ENCODE measurements around the gene PMEPA1. TPM values are rescaled to one million over a fixed set of nuclear protein-coding genes. Genes with fewer than 3 reads are reported as not detected.
A peak's percentile ranks its signal among the peaks of the same experiment; 100 is the strongest.

PMEPA1 gene
- total and polyA plus RNA-seq, 10 donors, result 4.8 to 15.7 (median 9.2) TPM

DNA sequence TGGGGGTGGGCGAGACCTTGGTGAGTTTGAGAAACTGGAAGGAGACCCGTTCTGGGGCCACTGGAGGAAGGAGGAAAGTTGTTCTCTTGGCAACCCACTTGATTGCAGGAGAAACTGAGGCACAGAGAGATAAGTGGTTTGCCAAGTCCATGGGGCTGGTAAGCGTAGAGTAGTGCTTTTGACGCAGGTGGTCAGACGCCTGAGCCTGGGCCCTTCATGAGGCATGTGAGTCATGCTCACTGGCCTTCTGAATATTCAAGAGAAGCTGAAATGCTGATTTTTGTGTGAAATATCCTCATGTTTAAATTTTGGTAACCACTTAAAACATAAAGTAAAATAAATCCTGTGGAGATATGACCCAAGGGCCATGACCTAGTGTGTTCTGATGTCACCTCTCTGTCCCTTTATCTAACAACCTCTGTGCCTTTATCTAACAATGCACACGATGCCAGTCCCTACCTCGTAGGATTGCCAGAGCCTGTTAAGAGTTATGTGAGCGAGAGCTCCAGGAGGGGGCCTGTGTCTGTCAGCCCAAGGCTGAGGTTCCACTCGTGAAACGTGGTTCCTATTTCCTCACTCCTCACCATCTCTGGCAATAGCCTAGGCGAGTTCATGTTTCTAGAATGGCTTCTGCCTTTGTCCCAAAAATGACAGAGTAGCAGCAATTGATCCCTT, 32.8 kb upstream of the PMEPA1 start:
- Histone ChIP-seq H3K9me3 (no peaks in the 10 kb centered on the region), H3K4me3 (no peak overlapping the region), H3K4me1 (peaks cover 0 to 14% (median 6%) of the 10 kb centered on the region in 6 donors), H3K27me3 (replicated peaks in 1 of 7) (peaks cover 0 to 7% (median 0%) of the 10 kb centered on the region in 7 donors), H3K36me3 (no peaks in the 10 kb centered on the region), H3K27ac (no peak overlapping the region)
- TF ChIP-seq POLR2A (IDR thresholded peaks at IDR 0.05), result no peak
- TF ChIP-seq, protein P1, sequence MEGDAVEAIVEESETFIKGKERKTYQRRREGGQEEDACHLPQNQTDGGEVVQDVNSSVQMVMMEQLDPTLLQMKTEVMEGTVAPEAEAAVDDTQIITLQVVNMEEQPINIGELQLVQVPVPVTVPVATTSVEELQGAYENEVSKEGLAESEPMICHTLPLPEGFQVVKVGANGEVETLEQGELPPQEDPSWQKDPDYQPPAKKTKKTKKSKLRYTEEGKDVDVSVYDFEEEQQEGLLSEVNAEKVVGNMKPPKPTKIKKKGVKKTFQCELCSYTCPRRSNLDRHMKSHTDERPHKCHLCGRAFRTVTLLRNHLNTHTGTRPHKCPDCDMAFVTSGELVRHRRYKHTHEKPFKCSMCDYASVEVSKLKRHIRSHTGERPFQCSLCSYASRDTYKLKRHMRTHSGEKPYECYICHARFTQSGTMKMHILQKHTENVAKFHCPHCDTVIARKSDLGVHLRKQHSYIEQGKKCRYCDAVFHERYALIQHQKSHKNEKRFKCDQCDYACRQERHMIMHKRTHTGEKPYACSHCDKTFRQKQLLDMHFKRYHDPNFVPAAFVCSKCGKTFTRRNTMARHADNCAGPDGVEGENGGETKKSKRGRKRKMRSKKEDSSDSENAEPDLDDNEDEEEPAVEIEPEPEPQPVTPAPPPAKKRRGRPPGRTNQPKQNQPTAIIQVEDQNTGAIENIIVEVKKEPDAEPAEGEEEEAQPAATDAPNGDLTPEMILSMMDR (IDR thresholded peaks at IDR 0.05 in 8 of 11, conservative IDR thresholded peaks at IDR 0.05 in 3 of 11), result no peak
- no peak for TF ChIP-seq POLR2AphosphoS5 (IDR thresholded peaks at IDR 0.05)
- DNase-seq, result peak; percentile 23
- WGBS, 5 donors, result 65 to 83% (median 69%) methylated on average over 11 of the region's 11 CpGs
- intact Hi-C loops (cut with DNase I; ENCODE audit: low total_unique reads), result no loop called here

DNA sequence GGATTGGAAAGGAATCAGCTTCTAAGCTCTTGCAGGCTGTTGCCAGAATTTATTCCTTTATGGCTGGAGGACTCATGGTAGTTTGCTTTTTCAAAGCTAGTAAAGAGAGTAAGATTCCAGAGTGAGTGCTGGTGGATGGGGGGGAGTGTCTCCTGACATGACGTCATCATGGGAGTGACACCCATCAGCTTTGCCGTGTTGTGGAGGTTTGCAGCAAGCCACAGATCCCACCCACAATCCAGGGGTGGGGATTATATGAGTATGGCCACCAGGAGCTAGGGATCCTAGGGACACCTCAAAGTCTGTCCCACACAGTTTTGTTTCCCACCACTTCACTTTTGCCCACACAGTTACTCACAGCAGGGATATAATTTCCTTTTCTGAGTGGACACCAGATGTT, 28.7 kb upstream of the PMEPA1 start:
- TF ChIP-seq, protein P1 (IDR thresholded peaks at IDR 0.05 in 8 of 11, conservative IDR thresholded peaks at IDR 0.05 in 3 of 11), result no peak
- TF ChIP-seq POLR2A (IDR thresholded peaks at IDR 0.05) (no peak), POLR2AphosphoS5 (IDR thresholded peaks at IDR 0.05) (no peak)
- intact Hi-C loops (cut with DNase I; ENCODE audit: low total_unique reads), result no loop called here
- H3K27ac ChIP-seq, result no peak overlapping the region
- DNase-seq, result no peak
- H3K4me3 ChIP-seq, result no peak overlapping the region
- no peaks in the 10 kb centered on the region for H3K36me3 ChIP-seq
- peaks cover 0 to 11% (median 0%) of the 10 kb centered on the region in 7 donors for H3K27me3 ChIP-seq (replicated peaks in 1 of 7)
- H3K9me3 ChIP-seq, result no peaks in the 10 kb centered on the region
- 48 to 60% (median 53%) methylated on average over 2 of the region's 2 CpGs for WGBS, 5 donors
- H3K4me1 ChIP-seq, result no peaks in the 10 kb centered on the region

DNA sequence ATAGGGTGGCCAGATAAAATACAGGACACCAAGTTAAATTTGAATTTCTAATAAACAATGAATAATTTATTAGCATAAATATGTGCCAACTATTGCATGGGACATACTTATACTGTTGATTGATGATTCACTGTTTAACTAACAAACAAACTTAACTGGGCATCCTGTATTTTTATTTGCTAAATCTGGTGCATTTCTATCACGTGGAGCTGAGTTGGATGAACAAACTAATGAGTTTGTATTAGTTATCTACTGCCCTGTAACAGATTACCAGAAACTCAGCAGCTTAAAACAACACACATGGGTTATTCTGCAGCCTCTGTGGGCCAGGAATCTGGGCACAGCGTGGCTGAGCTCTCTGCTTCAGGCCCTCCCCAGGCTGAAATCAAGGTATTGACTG, 28.2 kb upstream of the PMEPA1 start:
- 65 to 90% (median 82%) methylated on average over 2 of the region's 2 CpGs for WGBS, 5 donors
- Histone ChIP-seq H3K27ac (no peak overlapping the region), H3K4me3 (no peak overlapping the region), H3K4me1 (no peaks in the 10 kb centered on the region), H3K36me3 (no peaks in the 10 kb centered on the region), H3K9me3 (no peaks in the 10 kb centered on the region), H3K27me3 (replicated peaks in 1 of 7) (peaks cover 0 to 11% (median 0%) of the 10 kb centered on the region in 7 donors)
- TF ChIP-seq POLR2AphosphoS5 (IDR thresholded peaks at IDR 0.05), result no peak
- no peak for TF ChIP-seq POLR2A (IDR thresholded peaks at IDR 0.05)
- no peak for DNase-seq
- intact Hi-C loops (cut with DNase I; ENCODE audit: low total_unique reads), result no loop called here

DNA sequence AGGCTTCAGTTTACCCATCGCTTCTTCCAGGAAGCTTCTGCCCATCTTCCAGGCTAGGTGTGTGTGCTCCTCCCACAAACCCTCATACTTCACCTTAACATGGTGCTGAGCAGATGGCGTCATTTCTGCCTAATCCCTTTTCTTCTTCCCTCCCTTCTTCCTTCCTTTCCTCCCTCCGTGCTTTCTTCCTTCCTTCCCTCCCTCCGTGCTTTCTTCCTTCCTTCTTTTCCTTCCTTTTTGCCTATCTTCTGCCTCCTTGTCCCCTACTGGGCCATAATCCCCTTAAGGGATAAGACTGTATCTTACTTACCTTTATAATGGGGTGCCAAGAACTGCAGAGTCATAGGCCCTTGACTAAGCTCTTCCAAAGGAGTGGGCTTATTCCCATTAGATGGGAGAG, 27.5 kb upstream of the PMEPA1 start:
- no peaks in the 10 kb centered on the region for H3K9me3 ChIP-seq

More for the DNA sequence above, 27.5 kb upstream of the PMEPA1 start:
- Histone ChIP-seq H3K36me3 (no peaks in the 10 kb centered on the region), H3K27me3 (replicated peaks in 1 of 7) (peaks cover 0 to 11% (median 0%) of the 10 kb centered on the region in 7 donors), H3K4me1 (no peaks in the 10 kb centered on the region), H3K27ac (no peak overlapping the region), H3K4me3 (no peak overlapping the region)
- WGBS, 5 donors, result 51 to 69% (median 55%) methylated on average over 4 of the region's 4 CpGs
- TF ChIP-seq POLR2AphosphoS5 (IDR thresholded peaks at IDR 0.05), result no peak
- TF ChIP-seq POLR2A (IDR thresholded peaks at IDR 0.05), result no peak
- TF ChIP-seq, protein P1 (IDR thresholded peaks at IDR 0.05 in 8 of 11, conservative IDR thresholded peaks at IDR 0.05 in 3 of 11), result no peak
- DNase-seq, result no peak
- intact Hi-C loops (cut with DNase I; ENCODE audit: low total_unique reads), result no loop called here
